ENCODE data around the gene GDF2.

GRCh38 chr10:47294057-47294456 is 28.2 kb upstream of the GDF2 start:
- TF ChIP-seq RAD21 (IDR thresholded peaks at IDR 0.05; ENCODE audit: low read length): no peak
- no peak for TF ChIP-seq POLR2A (IDR thresholded peaks at IDR 0.05; ENCODE audit: low read depth, low read length)
- no peak for TF ChIP-seq CTCF (conservative IDR thresholded peaks at IDR 0.05; ENCODE audit: low read depth, low read length)
- no peak for TF ChIP-seq CHD1 (IDR thresholded peaks at IDR 0.05; ENCODE audit: low read depth, low read length)
- no peak for TF ChIP-seq CEBPB (IDR thresholded peaks at IDR 0.05; ENCODE audit: low read depth, low read length)
- TF ChIP-seq RFX5 (IDR thresholded peaks at IDR 0.05; ENCODE audit: low read depth, low read length): no peak
- TF ChIP-seq MAFK (IDR thresholded peaks at IDR 0.05; ENCODE audit: low read depth, low read length): no peak
- TF ChIP-seq BHLHE40 (IDR thresholded peaks at IDR 0.05; ENCODE audit: low read depth, low read length): no peak
